GM19025 (cell line): ENCODE measurements around the gene KCNT2.

ENCODE experiments used
- ATAC-seq: cut with Tn5 transposase; IDR thresholded peaks from one replicate; pipeline ENCODE4 v1.9.1; 2021; ENCODE audit warnings: mild to moderate bottlenecking, low read depth, moderate library complexity; ENCODE audit not compliant: unreplicated experiment

KCNT2 gene

GRCh38 chr1:196255762-196256161 is 352.5 kb downstream of the KCNT2 start:
- ATAC-seq = no peak

GRCh38 chr1:196229546-196229945 is 378.7 kb downstream of the KCNT2 start:
- no peak for ATAC-seq

GRCh38 chr1:196214866-196215265 is 393.4 kb downstream of the KCNT2 start:
- no peak for ATAC-seq

- no peak for ATAC-seq
Measured at GRCh38 chr1:196209983-196210382, 398.3 kb downstream of the KCNT2 start.

- ATAC-seq = no peak
Measured at GRCh38 chr1:196209265-196209664, 399.0 kb downstream of the KCNT2 start.

- ATAC-seq = no peak
Measured at GRCh38 chr1:196207612-196208217, 400.5 kb downstream of the KCNT2 start.

- no peak for ATAC-seq
Measured at GRCh38 chr1:196205882-196206281, 402.4 kb downstream of the KCNT2 start.

- no peak for ATAC-seq
Measured at GRCh38 chr1:196196486-196196885, 411.8 kb downstream of the KCNT2 start.

- ATAC-seq = no peak
Measured at GRCh38 chr1:196193896-196194559, 414.2 kb downstream of the KCNT2 start.

GRCh38 chr1:196183941-196184340 is 424.3 kb downstream of the KCNT2 start:
- ATAC-seq = no peak

GRCh38 chr1:196181594-196181878 is 426.7 kb downstream of the KCNT2 start:
- ATAC-seq = no peak

GRCh38 chr1:196180847-196181593 is 427.2 kb downstream of the KCNT2 start:
- no peak for ATAC-seq

- no peak for ATAC-seq
Measured at GRCh38 chr1:196178083-196178635, 430.1 kb downstream of the KCNT2 start.
